ENCODE data around the gene CDH26.

The CDH26 gene

DNA sequence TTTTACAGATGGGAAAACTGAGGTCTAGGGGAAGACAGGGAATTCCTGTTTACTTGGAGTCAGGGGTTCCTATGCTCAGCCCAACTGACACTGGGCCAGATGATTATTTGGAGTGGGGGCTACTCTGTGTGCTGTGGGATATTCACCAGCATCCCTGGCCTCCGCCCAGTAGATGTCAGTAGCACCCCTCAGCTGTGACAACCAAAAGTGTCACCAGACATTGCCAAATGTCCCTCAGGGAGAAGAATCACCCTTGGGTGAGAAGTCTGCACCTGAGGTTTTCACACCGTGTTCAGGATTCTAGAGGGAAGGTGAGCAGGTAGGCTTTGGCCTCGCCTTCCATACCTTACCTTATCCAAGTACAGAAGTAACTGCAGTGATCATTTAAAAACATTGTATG is 27.6 kb downstream of the CDH26 start:
- peak; percentile 11 for DNase-seq (ENCODE audit: low spot score)

DNA sequence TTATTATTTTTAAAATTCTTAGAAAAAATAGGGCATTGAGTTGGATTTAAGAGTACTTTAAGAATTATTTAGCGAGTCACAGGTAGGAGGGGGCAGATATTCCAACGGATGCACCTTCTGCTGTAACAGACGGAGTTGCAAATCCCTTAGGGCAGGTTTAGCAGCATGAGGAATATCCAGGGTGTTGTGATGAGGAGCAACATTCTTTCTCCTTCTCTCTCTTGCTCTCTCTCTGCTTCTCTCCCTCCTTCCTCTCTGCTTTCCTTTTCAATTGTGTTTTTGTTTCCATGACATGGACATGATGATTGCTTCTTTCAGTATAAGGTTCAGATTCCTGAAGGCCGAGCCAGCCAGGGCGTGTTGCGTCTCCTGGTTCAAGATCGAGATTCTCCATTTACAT is 28.9 kb downstream of the CDH26 start:
- no peak for DNase-seq (ENCODE audit: low spot score)

GRCh38 chr20:59988141-59988540 is 29.9 kb downstream of the CDH26 start:
- no peak for DNase-seq (ENCODE audit: low spot score)

DNA sequence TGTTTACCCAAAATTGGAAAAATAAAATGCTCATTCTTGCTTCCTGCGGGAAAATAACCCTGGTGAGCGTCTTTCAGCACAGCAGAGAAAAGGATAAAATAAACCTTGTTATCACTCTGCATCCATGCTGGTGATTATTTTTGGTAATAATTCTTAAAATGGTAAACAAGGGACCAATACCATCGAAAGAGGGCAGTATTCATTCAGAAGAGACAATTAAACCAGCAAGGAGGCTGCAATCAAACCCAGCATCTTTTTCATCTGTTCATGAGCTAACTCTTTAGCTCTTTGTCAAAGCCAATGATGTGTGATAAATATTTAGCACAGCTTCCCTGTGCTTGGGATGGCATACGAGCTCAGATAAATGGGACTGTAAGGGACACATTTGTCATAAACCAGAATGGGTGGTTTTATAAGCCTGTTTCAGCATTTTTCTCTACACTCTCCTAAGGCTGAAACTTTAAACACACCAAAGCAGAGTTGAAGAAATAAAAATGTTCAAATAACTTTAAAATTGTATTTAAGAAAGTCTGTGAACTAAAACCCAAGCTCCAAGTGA is 34.4 kb downstream of the CDH26 start:
- DNase-seq (ENCODE audit: low spot score) = no peak

DNA sequence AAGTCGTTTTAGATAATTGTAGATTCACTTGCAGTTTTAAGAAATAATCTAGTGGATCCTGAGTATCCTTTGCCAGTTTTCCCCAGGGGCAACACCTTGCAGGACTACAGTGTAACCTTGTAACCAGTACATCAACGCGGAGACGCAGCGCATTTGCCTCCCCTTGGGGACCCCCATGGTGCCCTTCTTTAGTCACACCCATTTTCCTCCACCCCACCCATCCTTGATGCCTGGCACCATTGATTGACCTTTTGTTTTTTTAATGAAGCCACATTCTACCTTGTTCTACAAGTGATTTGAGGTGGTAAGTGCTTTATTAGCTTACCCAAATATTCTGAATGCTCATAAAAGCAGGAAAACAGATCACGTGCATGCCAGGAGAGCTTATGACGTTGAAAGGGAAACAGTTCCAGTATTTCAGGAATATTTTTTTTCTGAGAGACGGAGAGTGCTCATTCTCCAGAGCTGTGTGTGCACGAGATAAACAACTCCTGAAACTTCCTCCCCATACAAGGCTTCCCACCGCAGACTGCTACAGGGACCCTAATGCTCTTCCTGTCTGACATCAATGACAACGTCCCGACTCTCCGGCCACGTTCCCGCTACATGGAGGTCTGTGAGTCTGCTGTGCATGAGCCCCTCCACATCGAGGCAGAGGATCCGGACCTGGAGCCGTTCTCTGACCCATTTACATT is 35.7 kb downstream of the CDH26 start:
- no peak for DNase-seq (ENCODE audit: low spot score)

DNA sequence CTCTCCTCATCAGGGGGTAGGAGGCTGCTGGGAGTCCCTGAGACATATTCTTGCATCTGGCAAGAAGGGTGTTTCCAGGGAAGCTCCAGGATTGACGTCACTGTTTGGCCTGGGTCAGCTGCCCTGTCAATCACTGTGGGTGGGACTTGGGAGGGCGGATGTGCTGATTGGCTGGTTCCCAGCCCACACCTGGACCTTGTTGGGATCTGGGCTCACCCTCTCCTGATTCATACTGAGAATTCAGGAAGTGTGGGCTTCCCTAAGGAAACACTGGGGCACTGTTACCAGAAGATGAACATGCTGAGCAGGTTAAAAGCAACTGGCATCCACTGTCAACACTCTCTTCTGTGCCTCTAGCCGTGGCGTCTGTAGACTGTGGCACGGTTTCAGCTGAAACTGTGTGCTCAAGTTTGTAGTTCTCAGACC is 36.5 kb downstream of the CDH26 start:
- no peak for DNase-seq (ENCODE audit: low spot score)

- no peak for DNase-seq (ENCODE audit: low spot score)
These were observed 37.9 kb downstream of the CDH26 start for GRCh38 chr20:59996108-59996507.

GRCh38 chr20:59997896-59998295 is 39.7 kb downstream of the CDH26 start:
- DNase-seq (ENCODE audit: low spot score) = no peak

DNA sequence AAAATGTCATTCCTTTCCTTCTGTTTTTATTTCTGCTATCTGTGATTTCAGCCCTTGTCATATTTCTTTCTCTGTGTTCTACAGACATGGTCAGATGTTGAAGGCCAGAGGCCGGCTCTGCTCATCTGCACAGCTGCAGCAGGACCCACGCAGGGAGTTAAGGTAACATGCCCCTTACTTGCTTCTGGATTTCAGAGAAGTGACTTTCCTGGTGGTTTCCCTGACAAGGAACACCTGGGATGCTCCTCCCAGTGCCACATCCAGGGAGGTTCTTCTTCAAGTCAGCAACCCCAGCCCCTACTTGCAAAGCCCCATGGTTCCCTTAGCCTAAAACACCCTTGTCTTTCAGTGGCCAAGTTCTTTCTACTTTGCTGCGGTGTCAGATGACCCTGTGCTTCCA is 41.3 kb downstream of the CDH26 start:
- DNase-seq (ENCODE audit: low spot score) = no peak

- no peak for DNase-seq (ENCODE audit: low spot score)
These were observed 42.2 kb downstream of the CDH26 start for GRCh38 chr20:60000271-60001042.

GRCh38 chr20:60001108-60001507 is 42.9 kb downstream of the CDH26 start:
- no peak for DNase-seq (ENCODE audit: low spot score)

DNA sequence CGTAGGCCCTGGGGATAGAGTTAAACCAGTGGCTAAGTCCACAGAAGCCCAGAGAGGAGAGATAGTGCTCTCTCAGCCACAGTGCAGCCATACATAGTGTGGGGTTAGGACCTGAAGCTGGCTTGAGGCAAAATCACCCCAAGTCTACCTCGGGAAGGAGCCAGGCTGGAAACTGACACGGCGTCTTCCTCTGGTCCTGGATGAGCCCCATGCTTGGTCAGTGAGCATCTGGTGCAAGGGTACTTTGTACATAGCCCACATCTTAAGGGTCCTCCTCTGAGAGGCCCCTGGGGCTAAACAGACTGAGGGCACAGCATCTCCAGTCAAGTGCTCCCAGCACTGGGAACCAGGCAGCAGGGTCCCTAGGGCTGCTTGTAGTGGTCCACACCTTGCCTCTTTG is 45.6 kb downstream of the CDH26 start:
- no peak for DNase-seq (ENCODE audit: low spot score)

DNA sequence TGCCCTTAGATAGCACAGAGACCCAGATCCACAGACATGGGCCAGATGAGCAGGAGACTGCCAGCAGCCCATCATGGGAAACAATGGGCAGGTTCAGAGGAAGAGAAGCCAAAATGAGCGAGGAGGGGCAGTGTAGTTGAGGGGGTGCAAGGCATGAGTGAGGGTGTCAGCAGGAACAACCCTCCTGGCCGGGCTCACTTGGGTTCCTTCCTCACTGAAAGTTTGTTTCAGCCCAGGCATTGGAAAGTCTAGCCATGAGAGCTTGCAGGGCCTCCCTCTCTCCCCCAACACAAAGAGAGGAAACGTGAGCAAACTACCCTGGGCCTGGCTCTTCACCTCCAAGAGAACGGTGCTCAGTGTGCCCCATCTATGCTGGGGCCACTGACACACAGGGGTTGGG is 48.0 kb downstream of the CDH26 start:
- DNase-seq (ENCODE audit: low spot score) = no peak

DNA sequence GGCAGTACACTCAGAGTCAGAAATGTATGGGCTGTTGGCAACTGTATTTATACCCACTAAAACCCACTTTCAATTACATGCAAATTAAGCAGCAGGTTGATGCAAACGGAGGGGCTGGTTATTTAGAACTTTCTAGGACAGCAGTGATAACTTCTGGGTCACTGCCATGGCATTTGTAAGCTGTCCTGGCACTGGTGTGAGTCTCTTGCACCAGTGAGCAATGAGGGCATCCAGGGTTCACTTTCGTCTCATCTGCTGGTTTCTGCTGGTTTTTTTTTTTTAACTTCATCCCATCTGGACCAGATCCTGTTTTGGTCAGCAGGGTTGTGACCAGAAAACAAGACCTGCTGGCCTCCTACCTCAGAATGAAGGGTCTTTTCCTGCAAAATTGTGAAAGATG is 49.2 kb downstream of the CDH26 start:
- no peak for DNase-seq (ENCODE audit: low spot score)

DNA sequence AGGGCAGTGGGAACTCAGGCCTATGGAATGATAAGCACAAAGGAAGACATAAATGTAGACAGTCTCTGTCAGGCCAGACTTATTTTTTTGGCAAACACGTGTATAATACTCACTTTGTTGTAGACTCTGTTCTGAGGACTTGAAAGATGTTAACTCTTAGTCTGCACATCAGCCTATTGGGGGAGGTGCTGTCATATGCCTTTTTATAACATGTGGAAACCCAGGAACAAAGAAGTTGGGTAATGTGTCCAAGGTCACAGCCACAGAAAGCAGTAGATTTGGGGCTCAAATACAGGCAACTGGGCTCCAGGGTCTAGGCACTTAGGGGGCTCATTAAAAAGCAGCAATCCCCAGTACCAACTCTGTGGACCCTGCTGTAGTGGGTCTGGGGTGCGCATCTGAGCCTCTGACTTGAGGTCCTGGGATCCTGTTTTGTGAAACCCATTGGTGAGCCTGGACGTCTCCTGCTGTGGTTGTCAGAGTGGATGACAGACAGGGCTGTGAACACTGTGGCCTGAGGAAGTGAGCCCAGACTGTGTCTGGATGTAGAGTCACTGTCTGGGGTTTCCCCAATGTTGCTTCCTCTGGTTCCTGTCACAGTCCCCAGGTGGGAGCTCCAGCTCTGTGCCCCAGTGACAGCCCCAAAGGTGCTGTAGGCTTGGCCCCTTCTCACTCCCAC is 50.0 kb downstream of the CDH26 start:
- no peak for DNase-seq (ENCODE audit: low spot score)

GRCh38 chr20:60009318-60009717 is 51.1 kb downstream of the CDH26 start:
- no peak for DNase-seq (ENCODE audit: low spot score)

GRCh38 chr20:60009826-60010616 is 51.8 kb downstream of the CDH26 start:
- no peak for DNase-seq (ENCODE audit: low spot score)

DNA sequence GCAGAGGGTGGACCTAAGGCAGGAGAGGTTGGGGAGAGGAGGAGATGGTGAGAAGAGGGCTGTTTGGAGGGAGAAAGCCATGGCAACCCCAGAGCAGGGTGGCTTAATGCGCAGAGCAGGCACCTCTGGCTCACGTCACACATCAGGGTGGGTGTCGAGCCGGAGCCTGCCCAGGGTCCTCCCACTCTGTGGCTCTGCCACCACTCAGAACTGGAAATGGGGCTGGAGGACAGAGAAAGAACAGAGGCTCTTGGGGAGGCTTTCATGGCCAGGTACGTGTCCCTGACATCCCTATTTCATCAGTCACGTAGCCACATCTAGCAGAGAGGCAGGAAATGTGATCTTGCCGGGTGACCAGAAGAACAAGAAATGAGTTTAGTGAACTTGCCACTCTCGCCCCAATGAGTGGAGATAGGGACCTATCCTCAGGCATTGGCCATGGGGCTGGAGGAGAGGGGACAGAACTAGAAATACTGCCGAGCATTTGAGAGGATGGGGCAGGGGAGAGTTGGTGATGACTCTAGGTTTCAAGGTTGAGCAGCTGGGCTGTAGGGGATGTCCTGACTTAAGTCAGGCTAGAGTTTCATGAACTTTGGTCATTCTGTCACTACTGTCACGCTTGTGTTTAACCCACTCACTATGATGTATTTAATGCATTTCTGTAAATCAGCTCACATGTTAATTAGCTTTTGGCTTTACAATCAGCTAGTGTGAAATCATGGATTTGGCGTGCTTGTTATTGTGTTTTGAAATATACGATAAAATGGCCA is 52.7 kb downstream of the CDH26 start:
- no peak for DNase-seq (ENCODE audit: low spot score)

GRCh38 chr20:60011512-60012507 is 53.6 kb downstream of the CDH26 start:
- DNase-seq (ENCODE audit: low spot score) = no peak

Measured in activated CD4-positive, alpha-beta T cell treated with anti-CD3 and anti-CD28 coated beads, Interleukin-2, Interleukin-4, amounts not matched to agents 100 ng/mL and 50 ng/mL, durations not matched to agents 16 hours and 8 hours (primary cell).